Stimulated activated memory B cell treated with anti-CD40 and anti-IgM and Interleukin-4, amounts not matched to agents 10 μg/mL and 1 μg/mL and 100 μg/mL, for 72 hours (primary cell): ENCODE results near the gene TMEM158.
A peak's percentile ranks its signal among the peaks of the same experiment; 100 is the strongest.

Source experiments
- ATAC-seq: fragments of 150-1000 bp; cut with Tn5 transposase; 2 replicates; pipeline ENCODE4 v1.10.0; 2021
- H3K27ac Mint-ChIP-seq: one replicate; pipeline ENCODE4 v1.8.0; 2022; ENCODE audit warnings: mild to moderate bottlenecking, mixed read lengths
- H3K27me3 Mint-ChIP-seq: one replicate; pipeline ENCODE4 v1.8.0; 2022; ENCODE audit warnings: mixed read lengths
- H3K36me3 Mint-ChIP-seq: one replicate; pipeline ENCODE4 v1.8.0; 2022; ENCODE audit warnings: mixed read lengths
- H3K4me1 Mint-ChIP-seq: one replicate; pipeline ENCODE4 v1.8.0; 2022; ENCODE audit warnings: mixed read lengths
- H3K4me3 Mint-ChIP-seq: one replicate; pipeline ENCODE4 v1.8.0; 2022; ENCODE audit warnings: mild to moderate bottlenecking, moderate library complexity, mixed read lengths
- H3K9me3 Mint-ChIP-seq: one replicate; pipeline ENCODE4 v1.8.0; 2022; ENCODE audit warnings: mixed read lengths

Gene TMEM158

GRCh38 chr3:45226206-45226915 lies at the start of gene TMEM158:
TSS of gene TMEM158 (minus strand) at chr3:45226287. CDS start at chr3:45226027, 260 bp downstream.
- Mint-ChIP-seq H3K9me3 (no peaks in the 10 kb centered on the region), H3K27ac (no peak within 1 kb of the TSS), H3K4me3 (peak within 1 kb of the TSS; percentile 38), H3K27me3 (peaks cover 75% of the 10 kb centered on the region), H3K4me1 (peaks cover 17% of the 10 kb centered on the region), H3K36me3 (no peaks in the 10 kb centered on the region)
- ATAC-seq: peak; percentile 85

GRCh38 chr3:45275006-45275704 lies 49.1 kb upstream of the TMEM158 start:
- H3K4me3 Mint-ChIP-seq: no peak overlapping the region
- peaks cover 20% of the 10 kb centered on the region for H3K9me3 Mint-ChIP-seq
- no peaks in the 10 kb centered on the region for H3K4me1 Mint-ChIP-seq
- peaks cover 70% of the 10 kb centered on the region for H3K27me3 Mint-ChIP-seq
- H3K27ac Mint-ChIP-seq: no peak overlapping the region
- no peak for ATAC-seq
- H3K36me3 Mint-ChIP-seq: peaks cover 6% of the 10 kb centered on the region

- Mint-ChIP-seq H3K4me1 (no peaks in the 10 kb centered on the region), H3K27me3 (peaks cover 69% of the 10 kb centered on the region), H3K4me3 (no peak overlapping the region), H3K36me3 (no peaks in the 10 kb centered on the region), H3K27ac (no peak overlapping the region), H3K9me3 (peaks cover 15% of the 10 kb centered on the region)
- ATAC-seq: no peak
Measured at GRCh38 chr3:45273681-45274515, 47.8 kb upstream of the TMEM158 start.

GRCh38 chr3:45272828-45273470 lies 46.9 kb upstream of the TMEM158 start:
- Mint-ChIP-seq H3K27me3 (peaks cover 61% of the 10 kb centered on the region), H3K9me3 (peaks cover 7% of the 10 kb centered on the region), H3K4me3 (no peak overlapping the region), H3K27ac (no peak overlapping the region), H3K36me3 (no peaks in the 10 kb centered on the region), H3K4me1 (no peaks in the 10 kb centered on the region)
- no peak for ATAC-seq

- Mint-ChIP-seq H3K27me3 (peaks cover 56% of the 10 kb centered on the region), H3K36me3 (no peaks in the 10 kb centered on the region), H3K27ac (no peak overlapping the region), H3K4me3 (no peak overlapping the region), H3K9me3 (peaks cover 5% of the 10 kb centered on the region), H3K4me1 (no peaks in the 10 kb centered on the region)
- ATAC-seq: no peak
Measured at GRCh38 chr3:45272032-45272810, 46.1 kb upstream of the TMEM158 start.

GRCh38 chr3:45269952-45270351 lies 43.9 kb upstream of the TMEM158 start:
- Mint-ChIP-seq H3K4me1 (no peaks in the 10 kb centered on the region), H3K4me3 (no peak overlapping the region), H3K36me3 (no peaks in the 10 kb centered on the region), H3K9me3 (no peaks in the 10 kb centered on the region), H3K27ac (no peak overlapping the region), H3K27me3 (peaks cover 38% of the 10 kb centered on the region)
- no peak for ATAC-seq

GRCh38 chr3:45267097-45267496 lies 41.0 kb upstream of the TMEM158 start:
- Mint-ChIP-seq H3K4me3 (no peak overlapping the region), H3K36me3 (no peaks in the 10 kb centered on the region), H3K27me3 (peaks cover 15% of the 10 kb centered on the region), H3K4me1 (no peaks in the 10 kb centered on the region), H3K27ac (no peak overlapping the region), H3K9me3 (no peaks in the 10 kb centered on the region)
- no peak for ATAC-seq

- Mint-ChIP-seq H3K9me3 (no peaks in the 10 kb centered on the region), H3K4me1 (no peaks in the 10 kb centered on the region), H3K36me3 (no peaks in the 10 kb centered on the region), H3K27me3 (peaks cover 36% of the 10 kb centered on the region), H3K4me3 (no peak overlapping the region), H3K27ac (no peak overlapping the region)
- no peak for ATAC-seq
Measured at GRCh38 chr3:45261333-45262110, 35.4 kb upstream of the TMEM158 start.

GRCh38 chr3:45259133-45259532 lies 33.0 kb upstream of the TMEM158 start:
- ATAC-seq: no peak
- Mint-ChIP-seq H3K36me3 (no peaks in the 10 kb centered on the region), H3K9me3 (no peaks in the 10 kb centered on the region), H3K4me1 (no peaks in the 10 kb centered on the region), H3K27ac (no peak overlapping the region), H3K27me3 (peaks cover 40% of the 10 kb centered on the region), H3K4me3 (no peak overlapping the region)

- H3K36me3 Mint-ChIP-seq: no peaks in the 10 kb centered on the region
- no peaks in the 10 kb centered on the region for H3K4me1 Mint-ChIP-seq
- no peaks in the 10 kb centered on the region for H3K9me3 Mint-ChIP-seq
- peaks cover 40% of the 10 kb centered on the region for H3K27me3 Mint-ChIP-seq
- H3K27ac Mint-ChIP-seq: no peak overlapping the region
- ATAC-seq: no peak
- no peak overlapping the region for H3K4me3 Mint-ChIP-seq
Measured at GRCh38 chr3:45258317-45258716, 32.2 kb upstream of the TMEM158 start.

- Mint-ChIP-seq H3K4me3 (no peak overlapping the region), H3K27ac (no peak overlapping the region), H3K27me3 (peaks cover 16% of the 10 kb centered on the region), H3K36me3 (no peaks in the 10 kb centered on the region), H3K9me3 (no peaks in the 10 kb centered on the region), H3K4me1 (peaks cover 9% of the 10 kb centered on the region)
- ATAC-seq: no peak
Measured at GRCh38 chr3:45253316-45253715, 27.2 kb upstream of the TMEM158 start.

GRCh38 chr3:45252826-45253225 lies 26.7 kb upstream of the TMEM158 start:
- no peak overlapping the region for H3K27ac Mint-ChIP-seq
- peaks cover 9% of the 10 kb centered on the region for H3K4me1 Mint-ChIP-seq
- peaks cover 11% of the 10 kb centered on the region for H3K27me3 Mint-ChIP-seq
- H3K9me3 Mint-ChIP-seq: no peaks in the 10 kb centered on the region
- ATAC-seq: no peak
- H3K4me3 Mint-ChIP-seq: no peak overlapping the region
- H3K36me3 Mint-ChIP-seq: no peaks in the 10 kb centered on the region

GRCh38 chr3:45249391-45249790 lies 23.3 kb upstream of the TMEM158 start:
- Mint-ChIP-seq H3K4me3 (no peak overlapping the region), H3K4me1 (peaks cover 9% of the 10 kb centered on the region), H3K9me3 (no peaks in the 10 kb centered on the region), H3K27me3 (peaks cover 9% of the 10 kb centered on the region), H3K36me3 (no peaks in the 10 kb centered on the region), H3K27ac (no peak overlapping the region)
- no peak for ATAC-seq

- no peak overlapping the region for H3K27ac Mint-ChIP-seq
- no peaks in the 10 kb centered on the region for H3K4me1 Mint-ChIP-seq
- peaks cover 24% of the 10 kb centered on the region for H3K27me3 Mint-ChIP-seq
- no peak overlapping the region for H3K4me3 Mint-ChIP-seq
- no peaks in the 10 kb centered on the region for H3K36me3 Mint-ChIP-seq
- ATAC-seq: no peak
- H3K9me3 Mint-ChIP-seq: no peaks in the 10 kb centered on the region
Measured at GRCh38 chr3:45246241-45246640, 20.2 kb upstream of the TMEM158 start.
